HG03575 (cell line): ENCODE measurements around the gene TLK2.

Source experiments
- ATAC-seq: cut with Tn5 transposase; IDR thresholded peaks from one replicate; pipeline ENCODE4 v1.9.1; 2021; ENCODE audit not compliant: unreplicated experiment, insufficient number of reproducible peaks, low FRiP score; ENCODE audit errors: extremely low read depth

Gene TLK2

GRCh38 chr17:62617894-62618472 lies 139.4 kb downstream of the TLK2 start:
- no peak for ATAC-seq

GRCh38 chr17:62618647-62619416 lies 140.2 kb downstream of the TLK2 start:
- ATAC-seq = no peak

GRCh38 chr17:62619417-62620155 lies 141.0 kb downstream of the TLK2 start:
- no peak for ATAC-seq

GRCh38 chr17:62621223-62621622 lies 142.6 kb downstream of the TLK2 start:
- ATAC-seq = no peak

GRCh38 chr17:62625184-62625869 lies 146.7 kb downstream of the TLK2 start:
- no peak for ATAC-seq

GRCh38 chr17:62625870-62626200 lies 147.2 kb downstream of the TLK2 start:
- no peak for ATAC-seq

GRCh38 chr17:62626719-62627218 lies 148.1 kb downstream of the TLK2 start:
- no peak for ATAC-seq

- no peak for ATAC-seq
Measured at GRCh38 chr17:62627219-62627903, 148.7 kb downstream of the TLK2 start, which contains the start of gene MRC2. MRC2 (plus strand) TSS chr17:62627670; CDS start chr17:62627803, 133 bp downstream.

GRCh38 chr17:62627904-62628633 lies 149.4 kb downstream of the TLK2 start:
- ATAC-seq = no peak

- no peak for ATAC-seq
Measured at GRCh38 chr17:62628831-62629555, 150.4 kb downstream of the TLK2 start.

- no peak for ATAC-seq
Measured at GRCh38 chr17:62629556-62630364, 151.1 kb downstream of the TLK2 start.

- no peak for ATAC-seq
Measured at GRCh38 chr17:62630365-62631085, 151.9 kb downstream of the TLK2 start.

GRCh38 chr17:62631086-62631935 lies 152.7 kb downstream of the TLK2 start:
- ATAC-seq = no peak

GRCh38 chr17:62631936-62632924 lies 153.6 kb downstream of the TLK2 start:
- no peak for ATAC-seq
